GM12878 (cell line): ENCODE measurements around the gene IFNAR2. TPM values are rescaled to one million over a fixed set of nuclear protein-coding genes. Genes with fewer than 3 reads are reported as not detected.

Experiments
- BACH1 ChIP-seq: fragments of 450-650 bp; IDR thresholded peaks from 2 replicates; pipeline ENCODE4 v1.6.1; 2017; ENCODE audit warnings: mild to moderate bottlenecking, borderline replicate concordance
- BCL3 ChIP-seq: IDR thresholded peaks from 2 replicates; pipeline ENCODE4 v1.6.1; 2011; ENCODE audit warnings: borderline replicate concordance, low read depth, mild to moderate bottlenecking, moderate library complexity, low read length; ENCODE audit not compliant: insufficient read depth, poor library complexity, severe bottlenecking
- CBX5 ChIP-seq: sonication (generic); IDR thresholded peaks from 2 replicates; pipeline ENCODE4 v1.6.1; 2016; ENCODE audit warnings: low read depth, moderate library complexity, mild to moderate bottlenecking, inconsistent platforms
- DPF2 ChIP-seq: fragments of 450-650 bp; IDR thresholded peaks from 2 replicates; pipeline ENCODE4 v1.6.1; 2017; ENCODE audit warnings: mild to moderate bottlenecking
- IKZF1 ChIP-seq: fragments of 450-650 bp; conservative IDR thresholded peaks from 2 replicates; pipeline ENCODE4 v1.6.1; 2017; ENCODE audit warnings: antibody characterized with exemption, mild to moderate bottlenecking
- JUND ChIP-seq: IDR thresholded peaks from 2 replicates; pipeline ENCODE4 v1.6.1; 2012; ENCODE audit warnings: low read depth, mild to moderate bottlenecking, low read length, improper control_type of control experiment, moderate library complexity
- LARP7 ChIP-seq: fragments of 450-650 bp; IDR thresholded peaks from 2 replicates; pipeline ENCODE4 v1.6.1; 2017; ENCODE audit warnings: mild to moderate bottlenecking
- MLLT1 ChIP-seq: fragments of 450-650 bp; IDR thresholded peaks from 2 replicates; pipeline ENCODE4 v1.6.1; 2016; ENCODE audit warnings: mild to moderate bottlenecking
- MTA2 ChIP-seq: fragments of 450-650 bp; IDR thresholded peaks from 2 replicates; pipeline ENCODE4 v1.6.1; 2016; ENCODE audit warnings: low read depth, mild to moderate bottlenecking, moderate library complexity
- NBN ChIP-seq: fragments of 450-650 bp; IDR thresholded peaks from 2 replicates; pipeline ENCODE4 v1.6.1; 2016
- PKNOX1 ChIP-seq: fragments of 450-650 bp; IDR thresholded peaks from 2 replicates; pipeline ENCODE4 v1.6.1; 2016; ENCODE audit warnings: mild to moderate bottlenecking
- RFX5 ChIP-seq: IDR thresholded peaks from 2 replicates; pipeline ENCODE4 v1.6.1; 2011; ENCODE audit warnings: low read depth, low read length, improper control_type of control experiment
- SIN3A ChIP-seq: IDR thresholded peaks from 2 replicates; pipeline ENCODE4 v1.6.1; 2012; ENCODE audit warnings: low read depth, low read length, improper control_type of control experiment
- SMAD1 ChIP-seq: fragments of 450-650 bp; IDR thresholded peaks from 2 replicates; pipeline ENCODE4 v1.6.1; 2018; ENCODE audit warnings: mild to moderate bottlenecking, low read depth; ENCODE audit not compliant: partially characterized antibody
- SMC3 ChIP-seq: IDR thresholded peaks from 2 replicates; pipeline ENCODE4 v1.6.1; 2011; ENCODE audit warnings: low read length, improper control_type of control experiment, borderline replicate concordance
- SUPT20H ChIP-seq: IDR thresholded peaks from 2 replicates; pipeline ENCODE4 v1.6.1; 2011; ENCODE audit warnings: low read depth, mild to moderate bottlenecking, low read length, moderate library complexity, borderline replicate concordance; ENCODE audit not compliant: control insufficient read depth
- polyA plus RNA-seq, 11 experiments: library from polyadenylated mRNA; depleted of rRNA in 4 of 11; unstranded in 6 of 11; stranded (reverse) in 5 of 11; fragments of >200 nt; fragmentation: Nextera tagmentation in 4 of 11; fragmentation: Illumina TruSeq in 1 of 11; extraction: Ambion mirVana in 4 of 11; extraction: Trizol in 1 of 11; gene quantifications; 1 replicate in 1 of 11; 2 replicates in 10 of 11; pipeline versions ENCODE4 v1.2.1 to v1.2.3, GENCODE V29; 2011 to 2016; ENCODE audit warnings: inconsistent platforms in 2 of 11, missing spikeins in 2 of 11, low read depth in 1 of 11
- total RNA-seq, 4 experiments: library from RNA; depleted of rRNA in 3 of 4; stranded (reverse); fragments of >200 nt in 3 of 4; fragmentation: Illumina TruSeq in 1 of 4; extraction: Trizol in 1 of 4; gene quantifications; 2 replicates each; pipeline versions ENCODE4 v1.2.1 to v1.2.3, GENCODE V29; 2013 to 2021
- TF ChIP-seq, protein P1 (sequence below): IDR thresholded peaks from 2 replicates; pipeline ENCODE4 v1.6.1; 2012; ENCODE audit warnings: low read length, inconsistent platforms
- TF ChIP-seq, protein P2 (sequence below): IDR thresholded peaks from 2 replicates; pipeline ENCODE4 v1.6.1; 2012; ENCODE audit warnings: improper control_type of control experiment, low read depth, low read length; ENCODE audit not compliant: insufficient replicate concordance

The IFNAR2 gene
- total and polyA plus RNA-seq, 10 of the 15 experiments (the other 5 are each of a cell fraction or from before 2014, with no cell fraction given): 8.5 to 99.7 (median 58.1) TPM

GRCh38 chr21:33238565-33239255 lies 9.0 kb downstream of the IFNAR2 start (continued):
- TF ChIP-seq, protein P1, sequence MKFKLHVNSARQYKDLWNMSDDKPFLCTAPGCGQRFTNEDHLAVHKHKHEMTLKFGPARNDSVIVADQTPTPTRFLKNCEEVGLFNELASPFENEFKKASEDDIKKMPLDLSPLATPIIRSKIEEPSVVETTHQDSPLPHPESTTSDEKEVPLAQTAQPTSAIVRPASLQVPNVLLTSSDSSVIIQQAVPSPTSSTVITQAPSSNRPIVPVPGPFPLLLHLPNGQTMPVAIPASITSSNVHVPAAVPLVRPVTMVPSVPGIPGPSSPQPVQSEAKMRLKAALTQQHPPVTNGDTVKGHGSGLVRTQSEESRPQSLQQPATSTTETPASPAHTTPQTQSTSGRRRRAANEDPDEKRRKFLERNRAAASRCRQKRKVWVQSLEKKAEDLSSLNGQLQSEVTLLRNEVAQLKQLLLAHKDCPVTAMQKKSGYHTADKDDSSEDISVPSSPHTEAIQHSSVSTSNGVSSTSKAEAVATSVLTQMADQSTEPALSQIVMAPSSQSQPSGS: peak; percentile 87
- TF ChIP-seq SMC3: 0 out of 2 replicates have a peak, but pooled peaks have one; percentile 20
- TF ChIP-seq PKNOX1: peak; percentile 28; the same call in 1 of the 2 replicates
- peak; percentile 95 for TF ChIP-seq NBN
- TF ChIP-seq JUND: peak; percentile 90
- peak; percentile 29 for TF ChIP-seq DPF2
- TF ChIP-seq SMAD1: peak; percentile 56
- TF ChIP-seq BACH1: peak; percentile 25; the same call in 1 of the 2 replicates
- TF ChIP-seq MTA2: peak; percentile 89
- 0 out of 2 replicates have a peak, but pooled peaks have one; percentile 29 for TF ChIP-seq MLLT1
- 0 out of 2 replicates have a peak, but pooled peaks have one; percentile 20 for TF ChIP-seq SIN3A
- peak; percentile 54; the same call in 1 of the 2 replicates for TF ChIP-seq CBX5
- TF ChIP-seq, protein P2, sequence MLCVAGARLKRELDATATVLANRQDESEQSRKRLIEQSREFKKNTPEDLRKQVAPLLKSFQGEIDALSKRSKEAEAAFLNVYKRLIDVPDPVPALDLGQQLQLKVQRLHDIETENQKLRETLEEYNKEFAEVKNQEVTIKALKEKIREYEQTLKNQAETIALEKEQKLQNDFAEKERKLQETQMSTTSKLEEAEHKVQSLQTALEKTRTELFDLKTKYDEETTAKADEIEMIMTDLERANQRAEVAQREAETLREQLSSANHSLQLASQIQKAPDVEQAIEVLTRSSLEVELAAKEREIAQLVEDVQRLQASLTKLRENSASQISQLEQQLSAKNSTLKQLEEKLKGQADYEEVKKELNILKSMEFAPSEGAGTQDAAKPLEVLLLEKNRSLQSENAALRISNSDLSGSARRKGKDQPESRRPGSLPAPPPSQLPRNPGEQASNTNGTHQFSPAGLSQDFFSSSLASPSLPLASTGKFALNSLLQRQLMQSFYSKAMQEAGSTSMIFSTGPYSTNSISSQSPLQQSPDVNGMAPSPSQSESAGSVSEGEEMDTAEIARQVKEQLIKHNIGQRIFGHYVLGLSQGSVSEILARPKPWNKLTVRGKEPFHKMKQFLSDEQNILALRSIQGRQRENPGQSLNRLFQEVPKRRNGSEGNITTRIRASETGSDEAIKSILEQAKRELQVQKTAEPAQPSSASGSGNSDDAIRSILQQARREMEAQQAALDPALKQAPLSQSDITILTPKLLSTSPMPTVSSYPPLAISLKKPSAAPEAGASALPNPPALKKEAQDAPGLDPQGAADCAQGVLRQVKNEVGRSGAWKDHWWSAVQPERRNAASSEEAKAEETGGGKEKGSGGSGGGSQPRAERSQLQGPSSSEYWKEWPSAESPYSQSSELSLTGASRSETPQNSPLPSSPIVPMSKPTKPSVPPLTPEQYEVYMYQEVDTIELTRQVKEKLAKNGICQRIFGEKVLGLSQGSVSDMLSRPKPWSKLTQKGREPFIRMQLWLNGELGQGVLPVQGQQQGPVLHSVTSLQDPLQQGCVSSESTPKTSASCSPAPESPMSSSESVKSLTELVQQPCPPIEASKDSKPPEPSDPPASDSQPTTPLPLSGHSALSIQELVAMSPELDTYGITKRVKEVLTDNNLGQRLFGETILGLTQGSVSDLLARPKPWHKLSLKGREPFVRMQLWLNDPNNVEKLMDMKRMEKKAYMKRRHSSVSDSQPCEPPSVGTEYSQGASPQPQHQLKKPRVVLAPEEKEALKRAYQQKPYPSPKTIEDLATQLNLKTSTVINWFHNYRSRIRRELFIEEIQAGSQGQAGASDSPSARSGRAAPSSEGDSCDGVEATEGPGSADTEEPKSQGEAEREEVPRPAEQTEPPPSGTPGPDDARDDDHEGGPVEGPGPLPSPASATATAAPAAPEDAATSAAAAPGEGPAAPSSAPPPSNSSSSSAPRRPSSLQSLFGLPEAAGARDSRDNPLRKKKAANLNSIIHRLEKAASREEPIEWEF: peak; percentile 48
- TF ChIP-seq BCL3: peak; percentile 53
- no peak; the same call in none of the 2 replicates for TF ChIP-seq IKZF1
- TF ChIP-seq LARP7: no peak
- no peak for TF ChIP-seq SUPT20H
- TF ChIP-seq RFX5: 0 out of 2 replicates have a peak, but pooled peaks have one; percentile 24
